ENCODE results near the gene DNAJC3.
"Not testable (repeated sequence)": the region's sequence is repeated elsewhere in the genome, so short reads cannot be mapped to it uniquely, and the experiment has no call there.

Gene DNAJC3

GRCh38 chr13:95726876-95727275 is 49.9 kb downstream of the DNAJC3 start:
- no peak for TF ChIP-seq CTCF (IDR thresholded peaks at IDR 0.05; ENCODE audit: low read depth, low read length, poor library complexity, severe bottlenecking)
- H3K79me2 ChIP-seq (ENCODE audit: control insufficient read depth, low read length), result peaks cover 29% of the 10 kb centered on the region

GRCh38 chr13:95728957-95729356 is 52.0 kb downstream of the DNAJC3 start:
- H3K9me2 ChIP-seq (replicated peaks; ENCODE audit: control insufficient read depth, low read length), result no peaks in the 10 kb centered on the region
- H3K4me3 ChIP-seq (ENCODE audit: low read length), result no peak overlapping the region
- TF ChIP-seq EZH2phosphoT487 (IDR thresholded peaks at IDR 0.05; ENCODE audit: borderline replicate concordance, low read length) (no peak), CTCF (IDR thresholded peaks at IDR 0.05; ENCODE audit: low read depth, low read length, poor library complexity, severe bottlenecking) (no peak)
- H3K9me3 ChIP-seq (ENCODE audit: control insufficient read depth, insufficient read depth, low read length), result peaks cover 3% of the 10 kb centered on the region; the same call in 1 of the 2 replicates
- peaks cover 46% of the 10 kb centered on the region for H3K79me2 ChIP-seq (ENCODE audit: control insufficient read depth, low read length)
- no peaks in the 10 kb centered on the region for H3K4me1 ChIP-seq (ENCODE audit: control insufficient read depth, low read length)
- H3K27ac ChIP-seq (ENCODE audit: low read depth, low read length), result no peak overlapping the region
- no peaks in the 10 kb centered on the region for H4K20me1 ChIP-seq (ENCODE audit: control insufficient read depth, insufficient read depth, low read depth, low read length)
- H3K4me2 ChIP-seq (ENCODE audit: low read length), result no peak overlapping the region
- no peaks in the 10 kb centered on the region for H3F3A ChIP-seq (ENCODE audit: control insufficient read depth, insufficient read depth)
- H3K27me3 ChIP-seq (ENCODE audit: control insufficient read depth, low read length), result no peaks in the 10 kb centered on the region
- H3K36me3 ChIP-seq (ENCODE audit: control insufficient read depth, low read length), result peaks cover 39% of the 10 kb centered on the region

More at GRCh38 chr13:95726876-95727275, 49.9 kb downstream of the DNAJC3 start:
- Histone ChIP-seq H3K4me1 (ENCODE audit: control insufficient read depth, low read length) (no peaks in the 10 kb centered on the region), H3K27ac (ENCODE audit: low read depth, low read length) (no peak overlapping the region), H4K20me1 (ENCODE audit: control insufficient read depth, insufficient read depth, low read depth, low read length) (no peaks in the 10 kb centered on the region), H3K27me3 (ENCODE audit: control insufficient read depth, low read length) (no peaks in the 10 kb centered on the region), H3K4me3 (ENCODE audit: low read length) (no peak overlapping the region), H3K9me3 (ENCODE audit: control insufficient read depth, insufficient read depth, low read length) (no peaks in the 10 kb centered on the region), H3F3A (ENCODE audit: control insufficient read depth, insufficient read depth) (no peaks in the 10 kb centered on the region), H3K36me3 (ENCODE audit: control insufficient read depth, low read length) (peaks cover 37% of the 10 kb centered on the region), H3K9me2 (replicated peaks; ENCODE audit: control insufficient read depth, low read length) (no peaks in the 10 kb centered on the region), H3K4me2 (ENCODE audit: low read length) (no peak overlapping the region)

GRCh38 chr13:95734124-95734523 is 57.2 kb downstream of the DNAJC3 start:
- peaks cover 23% of the 10 kb centered on the region for H3K36me3 ChIP-seq (ENCODE audit: control insufficient read depth, low read length)
- no peak overlapping the region for H3K27ac ChIP-seq (ENCODE audit: low read depth, low read length)
- TF ChIP-seq CTCF (IDR thresholded peaks at IDR 0.05; ENCODE audit: low read depth, low read length, poor library complexity, severe bottlenecking), result no peak
- no peak for TF ChIP-seq EZH2phosphoT487 (IDR thresholded peaks at IDR 0.05; ENCODE audit: borderline replicate concordance, low read length)
- no peaks in the 10 kb centered on the region for H3K4me1 ChIP-seq (ENCODE audit: control insufficient read depth, low read length)
- H3K4me2 ChIP-seq (ENCODE audit: low read length), result no peak overlapping the region
- peaks cover 6% of the 10 kb centered on the region; the same call in 1 of the 2 replicates for H3K9me3 ChIP-seq (ENCODE audit: control insufficient read depth, insufficient read depth, low read length)
- H3K9me2 ChIP-seq (replicated peaks; ENCODE audit: control insufficient read depth, low read length), result no peaks in the 10 kb centered on the region
- H3K27me3 ChIP-seq (ENCODE audit: control insufficient read depth, low read length), result no peaks in the 10 kb centered on the region
- H3K4me3 ChIP-seq (ENCODE audit: low read length), result no peak overlapping the region
- no peaks in the 10 kb centered on the region for H3F3A ChIP-seq (ENCODE audit: control insufficient read depth, insufficient read depth)
- no peaks in the 10 kb centered on the region for H4K20me1 ChIP-seq (ENCODE audit: control insufficient read depth, insufficient read depth, low read depth, low read length)
- peaks cover 49% of the 10 kb centered on the region for H3K79me2 ChIP-seq (ENCODE audit: control insufficient read depth, low read length)

GRCh38 chr13:95740071-95740978 is 63.4 kb downstream of the DNAJC3 start:
- not testable (repeated sequence) for H4K20me1 ChIP-seq (ENCODE audit: control insufficient read depth, insufficient read depth, low read depth, low read length); H3F3A ChIP-seq (ENCODE audit: control insufficient read depth, insufficient read depth); H3K27ac ChIP-seq (ENCODE audit: low read depth, low read length); H3K9me2 ChIP-seq (replicated peaks; ENCODE audit: control insufficient read depth, low read length); H3K4me3 ChIP-seq (ENCODE audit: low read length); H3K4me1 ChIP-seq (ENCODE audit: control insufficient read depth, low read length); H3K9me3 ChIP-seq (ENCODE audit: control insufficient read depth, insufficient read depth, low read length); H3K27me3 ChIP-seq (ENCODE audit: control insufficient read depth, low read length); H3K4me2 ChIP-seq (ENCODE audit: low read length); H3K36me3 ChIP-seq (ENCODE audit: control insufficient read depth, low read length)
- H3K79me2 ChIP-seq (ENCODE audit: control insufficient read depth, low read length), result peaks cover 31% of the 10 kb centered on the region

Measured in DOHH2 (cell line).